HG02885 (cell line): ENCODE results near the gene BCAN.

Experiments
- ATAC-seq: cut with Tn5 transposase; IDR thresholded peaks from one replicate; pipeline ENCODE4 v1.9.1; 2021; ENCODE audit warnings: mild to moderate bottlenecking; ENCODE audit not compliant: unreplicated experiment, poor library complexity

BCAN gene

GRCh38 chr1:156643049-156643777 is 1.3 kb downstream of the BCAN start:
- ATAC-seq = no peak

GRCh38 chr1:156643778-156644092 is 1.8 kb downstream of the BCAN start:
- ATAC-seq = peak; percentile 56

GRCh38 chr1:156644146-156644545 is 2.2 kb downstream of the BCAN start:
- ATAC-seq = no peak

GRCh38 chr1:156644640-156645039 is 2.7 kb downstream of the BCAN start:
- ATAC-seq = no peak

- no peak for ATAC-seq
These were observed 3.1 kb downstream of the BCAN start for GRCh38 chr1:156645056-156645455.

- no peak for ATAC-seq
These were observed 3.7 kb downstream of the BCAN start for GRCh38 chr1:156645666-156646065.

DNA sequence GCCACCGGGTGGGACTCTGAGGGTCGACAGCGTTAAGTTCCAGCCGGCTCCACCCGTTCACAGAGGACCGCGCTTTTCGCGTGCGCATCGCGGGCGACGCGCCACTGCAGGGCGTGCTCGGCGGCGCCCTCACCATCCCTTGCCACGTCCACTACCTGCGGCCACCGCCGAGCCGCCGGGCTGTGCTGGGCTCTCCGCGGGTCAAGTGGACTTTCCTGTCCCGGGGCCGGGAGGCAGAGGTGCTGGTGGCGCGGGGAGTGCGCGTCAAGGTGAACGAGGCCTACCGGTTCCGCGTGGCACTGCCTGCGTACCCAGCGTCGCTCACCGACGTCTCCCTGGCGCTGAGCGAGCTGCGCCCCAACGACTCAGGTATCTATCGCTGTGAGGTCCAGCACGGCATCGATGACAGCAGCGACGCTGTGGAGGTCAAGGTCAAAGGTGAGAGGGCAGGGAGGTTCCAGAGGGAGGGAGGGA is 4.9 kb downstream of the BCAN start:
- ATAC-seq = no peak

DNA sequence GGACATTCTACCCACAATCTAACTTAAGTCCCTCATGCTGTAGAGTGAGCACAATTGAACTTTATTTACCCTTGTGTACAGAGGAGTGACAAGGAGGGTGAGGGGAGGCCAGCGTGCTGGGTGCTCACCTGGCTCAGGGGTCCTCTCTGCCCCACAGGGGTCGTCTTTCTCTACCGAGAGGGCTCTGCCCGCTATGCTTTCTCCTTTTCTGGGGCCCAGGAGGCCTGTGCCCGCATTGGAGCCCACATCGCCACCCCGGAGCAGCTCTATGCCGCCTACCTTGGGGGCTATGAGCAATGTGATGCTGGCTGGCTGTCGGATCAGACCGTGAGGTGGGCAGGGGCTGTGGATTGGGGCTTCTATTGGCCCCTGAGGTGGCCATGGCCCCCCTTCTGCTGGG is 5.4 kb downstream of the BCAN start:
- ATAC-seq = no peak

DNA sequence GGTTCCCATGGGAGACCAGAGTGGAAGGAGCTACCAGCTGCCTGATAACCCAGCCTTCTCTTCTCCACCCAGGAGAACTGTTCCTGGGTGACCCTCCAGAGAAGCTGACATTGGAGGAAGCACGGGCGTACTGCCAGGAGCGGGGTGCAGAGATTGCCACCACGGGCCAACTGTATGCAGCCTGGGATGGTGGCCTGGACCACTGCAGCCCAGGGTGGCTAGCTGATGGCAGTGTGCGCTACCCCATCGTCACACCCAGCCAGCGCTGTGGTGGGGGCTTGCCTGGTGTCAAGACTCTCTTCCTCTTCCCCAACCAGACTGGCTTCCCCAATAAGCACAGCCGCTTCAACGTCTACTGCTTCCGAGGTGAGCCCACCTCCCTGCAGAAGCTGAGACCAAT is 6.6 kb downstream of the BCAN start:
- no peak for ATAC-seq

DNA sequence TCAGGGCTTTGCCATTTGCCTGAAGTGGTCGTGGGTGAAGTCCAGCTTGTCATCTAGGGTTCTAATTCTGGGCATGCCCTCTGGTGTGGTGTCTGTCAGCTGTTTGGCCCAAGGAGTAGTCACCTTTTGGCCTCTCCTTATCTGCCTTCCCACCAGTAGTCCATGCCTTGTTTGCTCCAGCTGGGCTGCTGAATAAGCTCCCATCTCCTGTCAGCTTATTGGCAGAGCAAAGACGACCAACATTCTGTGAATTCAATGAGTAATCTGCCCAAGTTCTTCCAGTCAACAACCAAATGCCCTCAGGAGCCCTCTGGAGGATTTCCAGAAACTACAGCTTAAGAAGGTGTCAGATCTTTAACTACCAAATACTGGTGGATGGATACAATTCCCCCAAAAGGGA is 7.0 kb downstream of the BCAN start:
- no peak for ATAC-seq

GRCh38 chr1:156652131-156652991 is 10.4 kb downstream of the BCAN start:
- ATAC-seq = no peak

- no peak for ATAC-seq
These were observed 11.1 kb downstream of the BCAN start for GRCh38 chr1:156652992-156653355.

GRCh38 chr1:156654700-156655099 is 12.8 kb downstream of the BCAN start:
- no peak for ATAC-seq

GRCh38 chr1:156655151-156655903 is 13.4 kb downstream of the BCAN start:
- ATAC-seq = no peak

DNA sequence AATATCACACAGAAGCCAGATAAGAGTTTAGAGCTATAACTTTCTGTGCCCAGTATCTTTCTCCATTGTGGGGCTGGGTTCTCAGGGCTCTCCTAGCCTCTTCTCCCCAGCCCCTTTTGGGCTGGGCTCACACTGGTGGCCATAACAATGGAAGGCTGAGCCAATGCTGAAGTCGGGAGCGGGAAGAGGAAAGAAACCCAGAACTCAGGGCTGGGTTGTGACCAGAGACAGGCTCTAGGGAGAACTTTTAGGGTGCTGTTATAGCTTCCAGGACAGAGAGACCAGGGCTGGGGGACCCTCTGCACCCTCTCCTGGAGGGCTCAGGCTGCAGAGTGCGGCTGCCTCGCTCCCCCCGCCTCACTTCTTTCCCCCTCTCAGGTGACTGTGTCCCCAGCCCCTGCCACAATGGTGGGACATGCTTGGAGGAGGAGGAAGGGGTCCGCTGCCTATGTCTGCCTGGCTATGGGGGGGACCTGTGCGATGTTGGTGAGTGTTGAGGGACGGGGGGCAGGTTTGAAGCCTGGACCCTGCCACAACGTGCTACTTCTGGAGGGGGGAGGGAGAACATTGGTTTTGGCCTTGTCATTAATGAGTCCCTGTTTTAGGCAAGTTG is 14.1 kb downstream of the BCAN start:
- no peak for ATAC-seq

DNA sequence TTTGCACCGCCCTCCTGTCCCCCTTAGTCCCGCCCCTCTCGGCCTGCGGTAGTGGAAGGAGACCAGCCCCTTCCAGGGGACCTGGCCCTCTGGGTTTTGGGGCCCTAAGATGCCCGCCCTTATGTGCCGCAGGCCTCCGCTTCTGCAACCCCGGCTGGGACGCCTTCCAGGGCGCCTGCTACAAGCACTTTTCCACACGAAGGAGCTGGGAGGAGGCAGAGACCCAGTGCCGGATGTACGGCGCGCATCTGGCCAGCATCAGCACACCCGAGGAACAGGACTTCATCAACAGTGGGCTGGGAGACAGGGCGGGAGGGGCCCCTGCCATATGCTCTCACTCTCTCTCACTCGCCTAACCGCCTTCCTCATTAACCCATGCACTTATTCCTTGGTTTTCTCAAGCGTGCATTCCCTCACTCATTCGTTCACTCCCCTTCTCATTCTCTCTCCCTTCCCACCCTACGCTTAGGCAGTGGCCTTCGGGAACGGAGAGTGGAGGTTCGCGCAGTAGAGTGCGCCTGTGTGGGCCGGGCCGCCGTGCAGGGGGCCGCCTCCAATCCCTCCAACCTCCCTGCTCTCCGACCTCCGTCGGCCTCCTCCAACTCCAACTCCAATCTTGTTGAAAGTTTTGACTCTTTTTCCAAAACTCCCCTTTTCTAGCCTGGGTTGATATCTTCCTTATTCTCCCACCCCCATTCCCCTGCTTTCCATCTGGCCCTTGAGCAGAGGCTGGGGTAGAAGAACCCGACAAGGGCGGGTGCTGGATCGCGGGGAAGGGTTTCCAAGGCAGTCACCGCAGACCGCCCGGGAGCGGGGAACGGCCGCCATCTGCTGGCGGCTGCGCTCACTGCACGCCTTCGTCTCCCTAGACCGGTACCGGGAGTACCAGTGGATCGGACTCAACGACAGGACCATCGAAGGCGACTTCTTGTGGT is 15.2 kb downstream of the BCAN start:
- no peak for ATAC-seq

DNA sequence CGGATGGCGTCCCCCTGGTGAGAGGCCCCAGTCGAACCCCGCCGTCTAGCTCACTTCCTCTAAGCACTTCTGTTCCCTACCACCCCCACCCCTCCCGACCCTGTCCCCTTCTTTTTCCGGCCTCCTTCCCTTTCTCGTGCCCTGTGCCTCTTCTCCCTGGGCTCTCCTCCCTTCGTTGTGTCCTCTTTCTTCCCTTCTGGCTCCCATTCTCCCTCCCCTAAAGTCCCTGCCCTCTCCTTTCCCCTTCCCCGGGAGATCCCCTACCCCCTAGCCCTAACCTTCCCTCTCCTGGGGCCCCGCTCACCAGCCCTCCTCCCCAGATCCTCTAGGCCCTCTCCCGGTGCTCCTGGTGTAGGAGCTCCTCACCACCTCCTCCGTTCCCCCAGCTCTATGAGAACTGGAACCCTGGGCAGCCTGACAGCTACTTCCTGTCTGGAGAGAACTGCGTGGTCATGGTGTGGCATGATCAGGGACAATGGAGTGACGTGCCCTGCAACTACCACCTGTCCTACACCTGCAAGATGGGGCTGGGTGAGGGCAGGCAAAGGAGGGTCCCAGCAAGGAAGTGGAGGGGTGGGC is 15.9 kb downstream of the BCAN start:
- ATAC-seq = no peak

GRCh38 chr1:156658496-156658895 is 16.6 kb downstream of the BCAN start:
- ATAC-seq = no peak

GRCh38 chr1:156658945-156659574 is 17.1 kb downstream of the BCAN start:
- ATAC-seq = no peak
